OCI-LY1 (cell line): Measurements from ENCODE around the gene DAZ1.
"Not testable (repeated sequence)": the region's sequence is repeated elsewhere in the genome, so short reads cannot be mapped to it uniquely, and the experiment has no call there.

Experiments used
- H2AFZ ChIP-seq: fragments of 200-600 bp; sonication (generic), shearing (Covaris generic); 2 replicates; pipeline ENCODE4 v1.6.0; 2014; ENCODE audit warnings: antibody characterized with exemption, mild to moderate bottlenecking, low read length
- H3F3A ChIP-seq: fragments of 200-600 bp; sonication (generic), shearing (Covaris generic); 2 replicates; pipeline ENCODE4 v1.6.0; 2014; ENCODE audit warnings: mild to moderate bottlenecking, antibody characterized with exemption, low read length, moderate library complexity; ENCODE audit not compliant: insufficient read depth
- H3K27ac ChIP-seq: fragments of 200-600 bp; sonication (generic); 2 replicates; pipeline ENCODE4 v1.5.1; 2014; ENCODE audit warnings: low read length, mixed run types, mild to moderate bottlenecking, low read depth; ENCODE audit not compliant: poor library complexity, severe bottlenecking
- H3K27me3 ChIP-seq: fragments of 200-600 bp; sonication (generic); 2 replicates; pipeline ENCODE4 v1.6.0; 2014; ENCODE audit warnings: antibody characterized with exemption, mild to moderate bottlenecking, low read length, moderate library complexity; ENCODE audit not compliant: insufficient read depth
- H3K36me3 ChIP-seq: fragments of 200-600 bp; sonication (generic); 2 replicates; pipeline ENCODE4 v1.6.1; 2014; ENCODE audit warnings: mild to moderate bottlenecking, antibody characterized with exemption, low read length, moderate library complexity, mixed read lengths; ENCODE audit not compliant: insufficient read depth
- H3K4me1 ChIP-seq: fragments of 200-600 bp; sonication (generic); 2 replicates; pipeline ENCODE4 v1.5.1; 2014; ENCODE audit warnings: mild to moderate bottlenecking, low read length, moderate library complexity; ENCODE audit not compliant: insufficient read depth, severe bottlenecking
- H3K4me2 ChIP-seq: fragments of 200-600 bp; sonication (generic), shearing (Covaris generic); 2 replicates; pipeline ENCODE4 v1.6.1; 2014; ENCODE audit warnings: low read length
- H3K4me3 ChIP-seq: fragments of 200-600 bp; sonication (generic); 2 replicates; pipeline ENCODE4 v1.5.1; 2014; ENCODE audit warnings: low read length, low read depth, mild to moderate bottlenecking, mixed read lengths; ENCODE audit not compliant: poor library complexity, severe bottlenecking
- H3K79me2 ChIP-seq: fragments of 200-600 bp; shearing (Covaris generic); 2 replicates; pipeline ENCODE4 v1.6.1; 2016; ENCODE audit warnings: mixed run types, low read length, mixed read lengths; ENCODE audit not compliant: insufficient read depth
- H3K9ac ChIP-seq: fragments of 200-600 bp; sonication (generic), shearing (Covaris generic); 2 replicates; pipeline ENCODE4 v1.6.1; 2014; ENCODE audit warnings: mild to moderate bottlenecking, low read length, mixed read lengths
- H3K9me2 ChIP-seq: fragments of 200-600 bp; sonication (generic), shearing (Covaris generic); 2 replicates; pipeline ENCODE4 v1.6.1; 2014; ENCODE audit warnings: low read depth, mild to moderate bottlenecking, low read length, mixed read lengths
- H3K9me3 ChIP-seq: fragments of 200-600 bp; shearing (Covaris generic); 2 replicates; pipeline ENCODE4 v1.6.1; 2014; ENCODE audit warnings: low read length, mixed read lengths
- H4K20me1 ChIP-seq: fragments of 200-600 bp; sonication (generic), shearing (Covaris generic); 2 replicates; pipeline ENCODE4 v1.6.0; 2016; ENCODE audit warnings: mild to moderate bottlenecking, low read length; ENCODE audit not compliant: insufficient read depth

DAZ1 gene

GRCh38 chrY:23198908-23199307, at the start of gene DAZ1:
TSS of gene DAZ1 (minus strand) at chrY:23199008. CDS start at chrY:23198800, 208 bp downstream.
- not testable (repeated sequence) for H3F3A ChIP-seq, H3K9me2 ChIP-seq, H3K4me1 ChIP-seq, H2AFZ ChIP-seq, H3K4me3 ChIP-seq, H3K4me2 ChIP-seq, H3K27me3 ChIP-seq, H3K27ac ChIP-seq, H3K36me3 ChIP-seq, H3K9me3 ChIP-seq, H3K9ac ChIP-seq, H3K79me2 ChIP-seq, H4K20me1 ChIP-seq

- H3K9me3 ChIP-seq, H2AFZ ChIP-seq, H3K9ac ChIP-seq, H3F3A ChIP-seq, H3K27me3 ChIP-seq, H3K4me3 ChIP-seq, H3K9me2 ChIP-seq, H3K27ac ChIP-seq, H3K36me3 ChIP-seq, H4K20me1 ChIP-seq, H3K79me2 ChIP-seq, H3K4me2 ChIP-seq, H3K4me1 ChIP-seq: not testable (repeated sequence)
Observed at GRCh38 chrY:23219233-23219632, 20.4 kb upstream of the DAZ1 start, which contains the start of gene DAZ2. TSS of gene DAZ2 (plus strand) at chrY:23219533. CDS start at chrY:23219741, 208 bp downstream.

- not testable (repeated sequence) for H3K9ac ChIP-seq, H3K4me2 ChIP-seq, H3K36me3 ChIP-seq, H3K27me3 ChIP-seq, H2AFZ ChIP-seq, H3K4me1 ChIP-seq, H3F3A ChIP-seq, H4K20me1 ChIP-seq, H3K79me2 ChIP-seq, H3K9me2 ChIP-seq, H3K9me3 ChIP-seq, H3K4me3 ChIP-seq, H3K27ac ChIP-seq
Observed at GRCh38 chrY:23210681-23211080, 11.9 kb upstream of the DAZ1 start.

- H3K9me2 ChIP-seq, H4K20me1 ChIP-seq, H3K27me3 ChIP-seq, H2AFZ ChIP-seq, H3K4me3 ChIP-seq, H3K79me2 ChIP-seq, H3F3A ChIP-seq, H3K9ac ChIP-seq, H3K4me1 ChIP-seq, H3K9me3 ChIP-seq, H3K27ac ChIP-seq, H3K4me2 ChIP-seq, H3K36me3 ChIP-seq: not testable (repeated sequence)
Observed at GRCh38 chrY:23209802-23210495, 11.1 kb upstream of the DAZ1 start.

- not testable (repeated sequence) for H3K9me2 ChIP-seq, H3K9me3 ChIP-seq, H2AFZ ChIP-seq, H3K4me3 ChIP-seq, H3K4me2 ChIP-seq, H4K20me1 ChIP-seq, H3K36me3 ChIP-seq, H3K4me1 ChIP-seq, H3K27me3 ChIP-seq, H3K79me2 ChIP-seq, H3K9ac ChIP-seq, H3K27ac ChIP-seq, H3F3A ChIP-seq
Observed at GRCh38 chrY:23207455-23207854, 8.6 kb upstream of the DAZ1 start.
